Glomerular visceral epithelial cell (primary cell): ENCODE data around the gene UQCR10.
"Not testable (repeated sequence)": the region's sequence is repeated elsewhere in the genome, so short reads cannot be mapped to it uniquely, and the experiment has no call there.

ENCODE experiments used
- DNase-seq: peaks from one replicate; pipeline ENCODE4 v3.0.0-alpha.2; 2016; ENCODE audit errors: extremely low spot score

Gene UQCR10

GRCh38 chr22:29737251-29738117 lies 29.7 kb upstream of the UQCR10 start:
- DNase-seq: no peak

- no peak for DNase-seq
Measured at GRCh38 chr22:29738118-29738815, 28.9 kb upstream of the UQCR10 start.

- DNase-seq: no peak
Measured at GRCh38 chr22:29739346-29739875, 27.8 kb upstream of the UQCR10 start.

GRCh38 chr22:29740216-29740615 lies 27.0 kb upstream of the UQCR10 start:
- DNase-seq: no peak

GRCh38 chr22:29741926-29742325 lies 25.2 kb upstream of the UQCR10 start:
- DNase-seq: no peak

GRCh38 chr22:29742326-29742725 lies 24.8 kb upstream of the UQCR10 start:
- DNase-seq: no peak

- DNase-seq: peak; percentile 14
Measured at GRCh38 chr22:29744902-29745301, 22.3 kb upstream of the UQCR10 start.

- no peak for DNase-seq
Measured at GRCh38 chr22:29747832-29748231, 19.3 kb upstream of the UQCR10 start.

GRCh38 chr22:29748248-29748893 lies 18.8 kb upstream of the UQCR10 start:
- no peak for DNase-seq

- DNase-seq: no peak
Measured at GRCh38 chr22:29750029-29750428, 17.1 kb upstream of the UQCR10 start.

GRCh38 chr22:29750559-29751538 lies 16.3 kb upstream of the UQCR10 start:
- no peak for DNase-seq

- no peak for DNase-seq
Measured at GRCh38 chr22:29751669-29752068, 15.5 kb upstream of the UQCR10 start.

- DNase-seq: no peak
Measured at GRCh38 chr22:29753808-29754657, 13.1 kb upstream of the UQCR10 start.

- not testable (repeated sequence) for DNase-seq
Measured at GRCh38 chr22:29754658-29755395, 12.3 kb upstream of the UQCR10 start.

GRCh38 chr22:29755889-29756288 lies 11.3 kb upstream of the UQCR10 start:
- no peak for DNase-seq

- DNase-seq: no peak
Measured at GRCh38 chr22:29756341-29756740, 10.8 kb upstream of the UQCR10 start.

- DNase-seq: no peak
Measured at GRCh38 chr22:29757096-29757495, 10.1 kb upstream of the UQCR10 start.

GRCh38 chr22:29758068-29758622 lies 9.0 kb upstream of the UQCR10 start:
- no peak for DNase-seq

GRCh38 chr22:29758959-29759358 lies 8.2 kb upstream of the UQCR10 start:
- no peak for DNase-seq
